Measurements from ENCODE around the gene PIAS1.
"Not testable (repeated sequence)": the region's sequence is repeated elsewhere in the genome, so short reads cannot be mapped to it uniquely, and the experiment has no call there.

Gene PIAS1

GRCh38 chr15:68230157-68231100 lies 176.3 kb downstream of the PIAS1 start:
- peak overlapping the region; percentile 63 for H3K4me3 ChIP-seq (ENCODE audit: low read depth, low read length)

- H3K4me3 ChIP-seq (ENCODE audit: low read depth, low read length) = no peak overlapping the region
These were observed 177.1 kb downstream of the PIAS1 start for GRCh38 chr15:68231102-68231818.

- no peak overlapping the region for H3K4me3 ChIP-seq (ENCODE audit: low read depth, low read length)
These were observed 178.3 kb downstream of the PIAS1 start for GRCh38 chr15:68232449-68232848.

GRCh38 chr15:68232937-68233336 lies 178.8 kb downstream of the PIAS1 start:
- H3K4me3 ChIP-seq (ENCODE audit: low read depth, low read length) = no peak overlapping the region

- no peak overlapping the region for H3K4me3 ChIP-seq (ENCODE audit: low read depth, low read length)
These were observed 179.9 kb downstream of the PIAS1 start for GRCh38 chr15:68234060-68234459.

DNA sequence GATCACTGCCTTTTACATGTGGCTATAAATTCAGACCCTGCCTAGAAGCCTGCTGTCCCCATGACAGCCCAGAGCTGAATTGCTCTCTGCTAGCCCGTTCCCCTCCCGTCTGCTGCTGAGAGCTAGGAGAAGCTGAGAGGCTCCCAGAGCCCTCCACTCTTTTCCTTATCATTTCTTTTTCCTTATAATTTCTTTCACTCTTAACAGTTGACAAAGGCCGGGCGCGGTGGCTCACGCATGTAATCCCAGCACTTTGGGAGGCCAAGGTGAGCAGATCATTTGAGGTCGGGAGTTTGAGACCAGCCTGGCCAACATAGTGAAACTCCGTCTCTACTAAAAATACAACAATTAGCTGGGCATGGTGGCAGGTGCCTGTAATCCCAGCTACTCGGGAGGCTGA lies 180.4 kb downstream of the PIAS1 start:
- not testable (repeated sequence) for H3K4me3 ChIP-seq (ENCODE audit: low read depth, low read length)

- no peak overlapping the region for H3K4me3 ChIP-seq (ENCODE audit: low read depth, low read length)
These were observed 180.9 kb downstream of the PIAS1 start for GRCh38 chr15:68235022-68235421.

GRCh38 chr15:68239025-68239424 lies 184.9 kb downstream of the PIAS1 start:
- H3K4me3 ChIP-seq (ENCODE audit: low read depth, low read length) = no peak overlapping the region

DNA sequence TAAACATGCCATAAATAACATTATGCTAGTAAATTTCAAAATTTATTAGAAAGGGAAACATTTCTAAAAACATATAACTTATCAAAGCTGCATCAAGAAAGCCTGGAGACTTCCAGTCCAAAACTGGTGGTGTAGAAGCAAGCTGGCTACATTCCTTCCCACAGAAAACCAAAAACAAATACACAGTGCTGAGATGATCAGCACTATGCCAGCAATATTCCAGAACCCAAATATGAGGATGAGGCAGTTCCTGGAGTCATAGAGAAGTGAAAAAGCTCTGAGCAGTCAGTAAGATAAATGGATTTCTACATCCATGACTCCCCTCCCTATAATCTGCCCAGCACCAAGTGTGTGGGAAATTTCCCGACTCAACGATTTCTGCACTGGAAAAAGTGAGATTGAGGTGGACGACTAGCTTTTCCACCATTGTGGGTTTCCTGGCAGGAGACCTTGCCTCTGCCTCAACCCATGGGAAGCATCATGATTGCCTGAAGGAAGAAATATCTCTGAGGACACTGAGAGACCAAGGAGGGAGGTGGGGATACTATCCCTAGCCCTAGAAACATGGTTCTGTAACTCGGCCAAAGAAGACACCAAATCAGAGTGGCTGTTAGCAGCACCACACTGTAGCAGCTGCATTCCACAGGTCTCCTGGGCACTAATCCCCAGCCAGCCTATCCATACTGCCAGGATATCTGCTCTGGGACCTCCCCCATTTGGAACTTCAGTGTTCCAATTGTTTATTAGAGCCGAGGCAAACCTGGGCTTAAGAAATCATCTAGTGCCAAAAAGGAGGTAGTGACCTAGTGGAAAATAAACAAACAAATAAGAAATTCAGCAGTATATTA lies 187.2 kb downstream of the PIAS1 start:
- H3K4me3 ChIP-seq (ENCODE audit: low read depth, low read length) = no peak overlapping the region
